HG03175 (cell line): ENCODE measurements around the gene NHLH2.

Experiments
- ATAC-seq: cut with Tn5 transposase; IDR thresholded peaks from one replicate; pipeline ENCODE4 v1.9.1; 2021; ENCODE audit warnings: mild to moderate bottlenecking, moderate library complexity; ENCODE audit not compliant: unreplicated experiment

NHLH2 gene

DNA sequence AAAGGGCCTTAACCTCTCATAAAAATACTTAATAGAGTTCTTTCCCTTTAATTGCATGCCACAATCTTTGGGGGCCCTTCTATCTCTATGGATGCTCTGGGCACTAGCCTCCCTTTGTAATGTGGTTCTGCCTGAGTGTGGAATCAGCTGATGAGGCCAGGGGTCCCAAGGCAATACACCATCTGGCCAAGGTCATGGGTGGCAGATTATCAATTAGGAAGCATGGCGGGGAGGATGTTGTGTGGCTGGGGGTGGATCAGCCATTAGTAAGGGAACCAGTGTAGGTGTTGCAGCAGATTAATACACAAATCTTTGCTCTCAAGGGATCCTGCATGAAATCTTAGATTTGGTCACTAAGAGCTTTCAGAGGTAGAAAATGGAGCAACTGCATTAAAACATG, 35.3 kb downstream of the NHLH2 start:
- ATAC-seq = no peak

DNA sequence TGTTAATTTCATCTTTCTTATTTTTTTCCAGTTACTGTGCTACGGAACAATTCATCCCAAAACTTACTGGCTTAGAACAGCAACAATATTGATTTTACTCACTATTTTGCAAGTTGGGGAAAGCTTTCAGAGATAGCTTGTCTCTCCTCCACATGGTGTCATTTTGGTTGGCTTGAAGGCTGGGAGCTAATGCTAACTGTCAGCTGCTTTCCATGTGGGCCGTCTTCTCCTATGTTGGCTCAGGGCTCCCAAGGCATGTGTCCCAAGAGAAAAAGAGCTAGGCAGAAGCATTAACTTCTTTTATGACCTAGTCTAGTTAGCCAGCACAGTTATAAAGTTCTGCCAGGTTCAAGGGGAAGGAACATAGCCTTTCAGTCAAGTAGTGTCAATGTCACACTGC, 38.5 kb downstream of the NHLH2 start:
- no peak for ATAC-seq

DNA sequence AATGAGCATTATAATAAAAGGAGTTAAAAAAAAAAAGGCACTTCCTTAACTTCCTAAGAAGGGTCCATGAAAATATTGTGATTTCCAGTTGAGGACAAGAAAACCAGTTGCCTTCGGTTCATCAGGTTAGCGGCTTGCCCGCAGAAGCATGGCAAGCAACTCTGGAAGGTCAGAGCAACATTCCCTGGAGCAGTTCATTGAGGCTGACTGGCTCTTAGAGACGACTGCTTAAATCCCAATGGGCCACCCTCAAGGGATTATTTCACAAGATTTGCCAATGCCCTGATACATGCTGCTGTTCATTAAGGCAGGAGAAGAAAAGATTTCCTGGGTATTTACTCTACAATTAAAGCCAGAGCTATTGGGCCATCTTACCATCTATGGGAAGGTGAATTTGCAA, 43.4 kb downstream of the NHLH2 start:
- no peak for ATAC-seq

DNA sequence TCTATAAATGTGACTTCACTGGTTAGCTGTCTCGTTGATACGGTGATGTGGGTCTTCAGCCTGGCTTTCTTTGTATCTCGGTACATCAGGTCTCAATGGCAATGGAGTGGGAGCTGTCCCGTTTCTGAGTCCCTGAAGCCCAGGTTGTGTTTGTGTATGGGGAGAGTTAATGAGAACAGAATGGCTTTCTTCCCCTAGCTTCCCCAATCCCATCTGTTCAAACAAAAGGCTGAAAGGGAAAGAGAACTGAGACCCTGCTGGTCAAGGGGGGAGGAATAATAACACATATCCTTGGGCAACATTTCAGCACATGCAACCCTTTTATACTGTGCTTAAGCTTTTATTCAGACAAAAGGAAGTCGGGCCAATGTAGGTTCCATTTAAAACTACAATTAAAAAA, 44.0 kb downstream of the NHLH2 start:
- ATAC-seq = no peak

DNA sequence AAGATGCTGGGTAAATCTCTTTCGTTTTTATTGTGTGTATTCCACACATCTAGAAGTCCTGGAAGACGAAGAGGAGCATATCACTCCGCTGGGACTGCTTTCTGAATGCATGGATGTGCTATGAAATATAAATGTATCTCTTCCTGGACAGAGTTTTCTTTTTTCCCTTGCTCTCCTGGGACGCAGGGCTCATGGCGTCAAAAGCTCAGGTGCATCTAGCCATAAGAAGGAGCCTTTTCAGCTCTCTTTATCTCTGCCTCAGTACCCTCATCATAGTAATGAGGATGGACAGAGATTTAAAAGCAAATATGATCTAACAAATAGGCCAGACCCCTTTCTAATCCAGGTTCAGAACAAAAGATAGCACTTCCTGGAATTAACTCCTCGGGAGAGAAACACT, 44.9 kb downstream of the NHLH2 start:
- no peak for ATAC-seq

DNA sequence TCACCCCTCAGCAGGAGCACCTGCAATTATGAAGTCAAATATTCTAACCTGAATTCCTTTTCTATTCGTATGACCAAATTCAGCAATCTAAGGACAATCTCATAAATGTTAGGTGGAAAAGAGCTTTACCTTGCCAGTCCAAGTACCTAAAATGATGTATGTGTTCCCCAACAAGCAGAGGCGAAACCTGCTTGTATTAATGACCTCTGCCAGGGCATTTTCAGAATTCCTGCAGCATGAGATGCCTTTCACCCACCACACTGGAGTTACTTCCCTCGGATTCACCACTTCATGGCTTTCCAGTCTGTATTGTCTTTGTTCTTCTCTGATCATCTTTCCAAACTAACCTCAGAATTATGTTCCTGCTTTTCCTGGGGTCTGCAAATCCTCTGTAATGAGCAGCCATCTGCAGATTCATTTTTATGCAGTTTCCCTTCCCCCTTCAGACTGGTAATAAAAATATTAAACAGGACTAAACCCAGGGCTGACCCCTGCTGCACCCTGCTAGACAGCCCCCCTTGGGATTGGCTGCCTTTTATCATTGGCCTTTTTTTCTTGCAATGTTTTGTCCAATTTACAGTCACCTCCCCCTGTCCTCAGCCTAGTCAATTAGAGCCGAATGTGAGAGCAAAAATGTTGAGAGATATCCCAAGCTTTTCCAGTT, 45.8 kb downstream of the NHLH2 start:
- ATAC-seq = no peak

DNA sequence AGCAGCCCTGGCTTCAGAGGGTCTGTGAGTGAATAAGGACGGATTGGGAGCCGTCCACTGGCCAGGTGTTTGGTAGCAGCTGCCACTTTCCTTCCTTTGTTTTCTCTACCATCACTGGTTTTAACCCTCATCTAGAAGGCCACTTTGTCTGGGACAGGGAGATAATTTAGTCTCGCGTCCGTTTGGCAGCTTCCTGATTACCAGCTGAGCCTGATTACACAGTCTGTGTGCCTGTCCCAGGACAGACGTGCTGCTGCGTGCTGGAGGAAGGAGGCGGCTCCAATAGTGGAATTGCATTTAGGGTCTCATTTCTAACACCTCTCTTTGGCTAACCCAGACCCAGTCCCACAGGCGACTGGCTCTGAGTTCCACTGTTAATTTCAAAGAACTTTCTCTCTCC, 47.8 kb downstream of the NHLH2 start:
- no peak for ATAC-seq

DNA sequence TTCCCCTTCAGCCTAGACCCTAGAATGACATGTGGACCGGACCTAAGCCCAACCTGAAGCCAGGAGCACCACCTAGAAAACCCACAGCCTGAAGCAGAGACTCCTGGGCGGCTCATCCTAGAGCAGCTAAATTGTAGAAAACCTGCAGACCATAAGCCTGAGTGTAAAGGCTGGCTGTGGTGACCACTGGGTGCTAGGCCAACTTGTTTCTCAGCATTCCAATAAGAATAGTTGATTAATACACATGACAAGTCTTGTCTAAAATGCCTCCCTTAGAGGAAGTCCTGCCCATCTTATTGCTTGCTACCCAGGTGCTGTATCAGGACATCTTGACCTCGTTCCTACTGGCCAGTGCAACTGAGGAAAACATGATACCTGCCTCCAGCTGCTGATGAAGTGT, 49.1 kb downstream of the NHLH2 start:
- ATAC-seq = no peak

DNA sequence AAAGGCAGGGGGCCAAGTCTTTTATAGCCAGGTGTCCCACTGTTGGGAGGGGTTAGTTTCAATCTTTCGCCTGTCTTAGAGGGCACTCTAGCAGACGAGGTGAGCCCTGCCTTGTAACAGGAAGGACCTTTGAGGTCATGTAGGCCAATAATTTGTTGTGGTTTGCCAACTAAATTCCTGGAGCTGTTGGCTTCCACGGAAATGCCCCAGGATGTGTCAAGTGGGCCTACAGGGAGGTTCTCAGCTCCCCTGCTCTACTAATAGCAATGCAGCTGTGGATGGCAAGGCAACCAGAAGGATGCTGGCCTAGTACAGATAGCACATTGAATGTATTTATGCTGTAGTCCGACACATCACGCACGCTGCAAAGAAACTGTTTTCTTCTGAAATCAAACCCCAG, 50.1 kb downstream of the NHLH2 start:
- no peak for ATAC-seq

DNA sequence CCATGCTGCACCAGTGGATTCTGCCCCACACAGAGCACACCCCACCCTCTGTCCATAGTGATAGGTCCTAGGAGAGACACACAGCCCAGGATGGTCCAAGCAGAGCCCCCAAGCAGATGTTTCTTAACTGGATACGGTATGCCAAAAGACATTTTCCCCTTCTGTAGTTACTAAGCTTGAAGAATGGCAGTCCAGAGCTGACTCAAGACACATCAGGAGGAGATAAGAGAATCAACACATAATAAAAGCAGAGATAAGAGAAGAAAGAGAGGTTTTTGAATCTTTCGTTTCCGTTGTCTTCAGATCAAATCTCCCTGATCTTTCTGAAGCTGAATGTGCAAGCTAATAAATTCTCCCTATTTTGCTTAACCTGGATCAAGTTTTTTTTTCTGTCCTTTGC, 50.6 kb downstream of the NHLH2 start:
- no peak for ATAC-seq
